ENCODE measurements around the gene DEPDC5.

GRCh38 chr22:31904651-31905050, 150.8 kb downstream of the DEPDC5 start:
- no peak for TF ChIP-seq POLR2A (IDR thresholded peaks at IDR 0.05)
- no peak for TF ChIP-seq CTCF (IDR thresholded peaks at IDR 0.05)

Data from Peyer's patch (tissue), 4 donors.